MM.1S (cell line): Measurements from ENCODE around the gene CHRNE.

ENCODE experiments used
- EZH2 ChIP-seq: fragments of 300-600 bp; sonication (generic); optimal IDR thresholded peaks from 2 replicates; pipeline ENCODE3; 2017; ENCODE audit warnings: low read depth, mild to moderate bottlenecking, antibody characterized with exemption, low read length, mixed read lengths
- TF ChIP-seq, protein P1 (sequence below): fragments of 300-600 bp; sonication (generic); IDR thresholded peaks from 2 replicates; pipeline ENCODE4 v1.5.1; 2016; ENCODE audit warnings: antibody characterized with exemption, low read length, mixed read lengths

DNA sequence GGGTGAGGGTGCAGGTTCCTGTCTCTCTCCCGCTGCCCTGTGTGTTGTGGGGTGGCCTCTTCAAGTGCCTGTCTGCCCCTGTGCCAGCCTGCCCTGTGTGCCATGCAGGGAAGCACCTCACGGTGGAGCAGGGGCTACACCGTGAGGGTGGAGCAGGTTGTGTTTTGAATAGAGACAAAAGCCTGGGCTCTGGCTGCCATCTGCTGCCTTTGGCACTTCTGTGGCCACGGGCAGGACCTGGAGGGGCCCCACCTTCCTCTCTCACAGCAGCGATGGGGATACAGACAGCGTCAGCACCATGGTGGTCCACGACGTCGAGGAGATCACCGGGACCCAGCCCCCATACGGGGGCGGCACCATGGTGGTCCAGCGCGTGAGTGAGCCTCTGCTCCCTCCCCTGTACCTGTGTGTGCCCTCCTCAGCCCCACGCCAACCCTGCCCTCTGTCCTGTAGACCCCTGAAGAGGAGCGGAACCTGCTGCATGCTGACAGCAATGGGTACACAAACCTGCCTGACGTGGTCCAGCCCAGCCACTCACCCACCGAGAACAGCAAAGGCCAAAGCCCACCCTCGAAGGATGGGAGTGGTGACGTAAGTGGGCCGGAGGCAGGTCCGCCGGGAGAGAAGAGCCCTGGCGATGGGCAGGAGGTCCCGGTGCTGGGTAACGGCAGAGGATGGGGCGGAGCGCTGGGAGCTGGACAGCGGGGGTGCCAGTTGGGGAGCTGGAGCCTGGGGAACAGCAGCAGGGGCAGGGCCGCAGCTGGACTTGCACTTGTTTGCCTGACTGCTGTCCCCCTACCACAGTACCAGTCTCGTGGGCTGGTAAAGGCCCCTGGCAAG is 9.0 kb downstream of the CHRNE start:
- TF ChIP-seq, protein P1, sequence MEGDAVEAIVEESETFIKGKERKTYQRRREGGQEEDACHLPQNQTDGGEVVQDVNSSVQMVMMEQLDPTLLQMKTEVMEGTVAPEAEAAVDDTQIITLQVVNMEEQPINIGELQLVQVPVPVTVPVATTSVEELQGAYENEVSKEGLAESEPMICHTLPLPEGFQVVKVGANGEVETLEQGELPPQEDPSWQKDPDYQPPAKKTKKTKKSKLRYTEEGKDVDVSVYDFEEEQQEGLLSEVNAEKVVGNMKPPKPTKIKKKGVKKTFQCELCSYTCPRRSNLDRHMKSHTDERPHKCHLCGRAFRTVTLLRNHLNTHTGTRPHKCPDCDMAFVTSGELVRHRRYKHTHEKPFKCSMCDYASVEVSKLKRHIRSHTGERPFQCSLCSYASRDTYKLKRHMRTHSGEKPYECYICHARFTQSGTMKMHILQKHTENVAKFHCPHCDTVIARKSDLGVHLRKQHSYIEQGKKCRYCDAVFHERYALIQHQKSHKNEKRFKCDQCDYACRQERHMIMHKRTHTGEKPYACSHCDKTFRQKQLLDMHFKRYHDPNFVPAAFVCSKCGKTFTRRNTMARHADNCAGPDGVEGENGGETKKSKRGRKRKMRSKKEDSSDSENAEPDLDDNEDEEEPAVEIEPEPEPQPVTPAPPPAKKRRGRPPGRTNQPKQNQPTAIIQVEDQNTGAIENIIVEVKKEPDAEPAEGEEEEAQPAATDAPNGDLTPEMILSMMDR, result no peak
- no peak for TF ChIP-seq EZH2
